Peyer's patch (tissue), 4 donors: ENCODE measurements around the gene SLC1A2. TPM values are rescaled to one million over a fixed set of nuclear protein-coding genes. Genes with fewer than 3 reads are reported as not detected.

Source experiments
- DNase-seq, 3 donors: peaks; one replicate each; pipeline ENCODE4 v3.0.0-alpha.2; 2017 to 2019
- H3K27ac ChIP-seq, 4 donors: fragments of 200-600 bp; sonication (generic); one replicate each; pipeline ENCODE4 v1.5.1; 2016 to 2019
- H3K27me3 ChIP-seq, 2 donors: fragments of 200-600 bp; sonication (generic); one replicate each; pipeline ENCODE4 v1.5.1; 2019
- H3K36me3 ChIP-seq, 3 donors: fragments of 200-600 bp; sonication (generic); one replicate each; pipeline ENCODE4 v1.5.1; 2016 to 2019
- H3K4me1 ChIP-seq, 4 donors: fragments of 200-600 bp; sonication (generic); one replicate each; pipeline ENCODE4 v1.5.1; 2016 to 2019
- H3K4me3 ChIP-seq, 4 donors: fragments of 200-600 bp; sonication (generic); 1 replicate in 3 of 4; 2 replicates in 1 of 4; pipeline ENCODE4 v1.5.1; 2016 to 2019; ENCODE audit warnings: mild to moderate bottlenecking in 1 of 4
- H3K9me3 ChIP-seq, 4 donors: fragments of 200-600 bp; sonication (generic); one replicate each; pipeline ENCODE4 v1.5.1; 2016 to 2019; ENCODE audit warnings: mild to moderate bottlenecking in 1 of 4
- POLR2A ChIP-seq, 2 donors: fragments of 450-650 bp; IDR thresholded peaks; one replicate each; pipeline ENCODE4 v1.5.1; 2017; ENCODE audit warnings: antibody characterized with exemption in 2 of 2, mild to moderate bottlenecking in 2 of 2, moderate library complexity in 2 of 2
- total RNA-seq, 4 donors: library from RNA; depleted of rRNA; stranded (reverse); fragments of >200 nt; gene quantifications; one replicate each; pipeline ENCODE4 v1.1.0, GENCODE V29; 2016
- TF ChIP-seq, protein P1 (sequence below), 6 experiments: fragments of 450-650 bp in 4 of 6; fragments of 200-600 bp in 2 of 6; sonication (generic) in 1 of 6; IDR thresholded peaks; one replicate each; pipeline ENCODE4 v1.5.1; 2017 to 2019; ENCODE audit warnings: antibody characterized with exemption in 6 of 6, mild to moderate bottlenecking in 3 of 6, moderate library complexity in 1 of 6

Gene SLC1A2
- total RNA-seq = 1 to 10 TPM in 1 of 4 donors, under 1 TPM in 1, not detected in 2; 0.38 to 1.1 TPM

DNA sequence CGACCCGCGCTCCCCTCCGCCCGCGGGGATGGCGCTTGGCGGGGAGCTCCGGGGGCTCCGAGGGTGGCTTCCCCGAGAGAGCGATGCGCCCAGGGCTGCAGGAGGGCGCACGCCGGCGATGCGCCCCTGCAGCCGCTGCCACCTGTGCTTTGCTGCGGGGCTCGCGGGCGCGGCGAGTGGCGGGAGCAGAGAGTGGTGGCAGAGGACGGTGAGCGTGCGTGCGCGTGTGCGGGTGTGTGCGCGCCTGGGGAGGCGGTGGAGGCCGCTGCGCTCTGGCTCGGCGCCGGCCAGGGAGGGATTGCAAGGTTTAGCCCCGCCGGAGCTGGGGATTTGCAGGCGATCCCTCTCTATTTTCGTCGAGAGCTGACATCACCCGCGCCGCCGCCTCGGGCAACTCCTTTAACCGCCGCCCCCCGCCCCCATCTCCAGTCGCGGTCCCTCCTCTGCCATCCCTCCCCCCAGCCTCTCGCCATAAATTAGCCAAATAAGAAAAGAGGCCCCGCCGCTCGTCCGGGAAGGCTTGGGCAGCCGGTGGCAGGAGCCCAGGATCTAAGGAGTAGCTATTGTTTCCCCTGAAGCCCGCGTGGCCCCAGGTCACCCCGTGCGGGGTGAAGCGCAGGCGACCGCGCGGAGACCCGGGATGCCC, at the start of gene SLC1A2:
TSS of gene SLC1A2 (minus strand) at position 375 of the 646 bp plus-strand sequence. CDS start 592 bp downstream, outside the sequence.
- DNase-seq = no peak
- Histone ChIP-seq H3K27ac (no peak within 1 kb of the TSS), H3K9me3 (no peaks in the 10 kb centered on the region), H3K4me1 (peaks cover 0 to 23% (median 5%) of the 10 kb centered on the region in 4 donors), H3K27me3 (peaks cover 0 to 28% of the 10 kb centered on the region in 2 donors), H3K36me3 (no peaks in the 10 kb centered on the region), H3K4me3 (peak within 1 kb of the TSS; percentile 10 to 49 (median 36))
- TF ChIP-seq, protein P1, sequence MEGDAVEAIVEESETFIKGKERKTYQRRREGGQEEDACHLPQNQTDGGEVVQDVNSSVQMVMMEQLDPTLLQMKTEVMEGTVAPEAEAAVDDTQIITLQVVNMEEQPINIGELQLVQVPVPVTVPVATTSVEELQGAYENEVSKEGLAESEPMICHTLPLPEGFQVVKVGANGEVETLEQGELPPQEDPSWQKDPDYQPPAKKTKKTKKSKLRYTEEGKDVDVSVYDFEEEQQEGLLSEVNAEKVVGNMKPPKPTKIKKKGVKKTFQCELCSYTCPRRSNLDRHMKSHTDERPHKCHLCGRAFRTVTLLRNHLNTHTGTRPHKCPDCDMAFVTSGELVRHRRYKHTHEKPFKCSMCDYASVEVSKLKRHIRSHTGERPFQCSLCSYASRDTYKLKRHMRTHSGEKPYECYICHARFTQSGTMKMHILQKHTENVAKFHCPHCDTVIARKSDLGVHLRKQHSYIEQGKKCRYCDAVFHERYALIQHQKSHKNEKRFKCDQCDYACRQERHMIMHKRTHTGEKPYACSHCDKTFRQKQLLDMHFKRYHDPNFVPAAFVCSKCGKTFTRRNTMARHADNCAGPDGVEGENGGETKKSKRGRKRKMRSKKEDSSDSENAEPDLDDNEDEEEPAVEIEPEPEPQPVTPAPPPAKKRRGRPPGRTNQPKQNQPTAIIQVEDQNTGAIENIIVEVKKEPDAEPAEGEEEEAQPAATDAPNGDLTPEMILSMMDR (IDR thresholded peaks at IDR 0.05) = no peak
- no peak for TF ChIP-seq POLR2A (IDR thresholded peaks at IDR 0.05)

- no peak overlapping the region for H3K4me3 ChIP-seq
- no peak for DNase-seq
- TF ChIP-seq, protein P1 (IDR thresholded peaks at IDR 0.05) = no peak
- no peak for TF ChIP-seq POLR2A (IDR thresholded peaks at IDR 0.05)
- H3K27me3 ChIP-seq = no peaks in the 10 kb centered on the region
- H3K36me3 ChIP-seq = no peaks in the 10 kb centered on the region
- H3K9me3 ChIP-seq = no peaks in the 10 kb centered on the region
- no peak overlapping the region for H3K27ac ChIP-seq
- no peaks in the 10 kb centered on the region for H3K4me1 ChIP-seq
Observed at GRCh38 chr11:35466058-35466457, 46.7 kb upstream of the SLC1A2 start.

DNA sequence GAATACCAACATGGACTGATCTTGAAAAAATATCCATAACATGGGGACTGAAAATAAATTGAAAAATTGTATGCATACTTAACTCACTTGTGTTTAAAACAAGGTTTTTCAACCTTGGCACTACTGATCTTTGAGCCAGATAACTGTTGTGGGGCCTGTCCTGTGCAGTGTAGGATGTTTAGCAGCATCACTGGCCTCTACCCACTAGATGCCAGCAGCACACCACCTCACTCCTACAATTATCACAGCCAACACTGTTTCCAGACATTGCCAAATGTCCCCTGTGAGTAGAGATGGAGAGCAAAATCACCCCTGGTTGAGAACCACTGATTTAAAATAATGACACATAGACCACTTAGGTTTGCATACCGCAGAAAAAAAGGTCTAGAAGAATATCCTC, 45.0 kb upstream of the SLC1A2 start:
- H3K4me3 ChIP-seq = no peak overlapping the region
- H3K4me1 ChIP-seq = no peaks in the 10 kb centered on the region
- H3K9me3 ChIP-seq = no peaks in the 10 kb centered on the region
- no peaks in the 10 kb centered on the region for H3K36me3 ChIP-seq
- H3K27me3 ChIP-seq = no peaks in the 10 kb centered on the region
- DNase-seq = no peak
- TF ChIP-seq POLR2A (IDR thresholded peaks at IDR 0.05) = no peak
- TF ChIP-seq, protein P1 (IDR thresholded peaks at IDR 0.05) = peak in 2 of 6 experiments; percentile 29 to 44
- H3K27ac ChIP-seq = no peak overlapping the region

- Histone ChIP-seq H3K4me3 (no peak overlapping the region), H3K9me3 (no peaks in the 10 kb centered on the region), H3K27me3 (no peaks in the 10 kb centered on the region), H3K36me3 (no peaks in the 10 kb centered on the region), H3K27ac (no peak overlapping the region), H3K4me1 (no peaks in the 10 kb centered on the region)
- DNase-seq = no peak
- TF ChIP-seq POLR2A (IDR thresholded peaks at IDR 0.05) = no peak
- TF ChIP-seq, protein P1 (IDR thresholded peaks at IDR 0.05) = no peak
Observed at GRCh38 chr11:35463331-35463751, 44.0 kb upstream of the SLC1A2 start.

DNA sequence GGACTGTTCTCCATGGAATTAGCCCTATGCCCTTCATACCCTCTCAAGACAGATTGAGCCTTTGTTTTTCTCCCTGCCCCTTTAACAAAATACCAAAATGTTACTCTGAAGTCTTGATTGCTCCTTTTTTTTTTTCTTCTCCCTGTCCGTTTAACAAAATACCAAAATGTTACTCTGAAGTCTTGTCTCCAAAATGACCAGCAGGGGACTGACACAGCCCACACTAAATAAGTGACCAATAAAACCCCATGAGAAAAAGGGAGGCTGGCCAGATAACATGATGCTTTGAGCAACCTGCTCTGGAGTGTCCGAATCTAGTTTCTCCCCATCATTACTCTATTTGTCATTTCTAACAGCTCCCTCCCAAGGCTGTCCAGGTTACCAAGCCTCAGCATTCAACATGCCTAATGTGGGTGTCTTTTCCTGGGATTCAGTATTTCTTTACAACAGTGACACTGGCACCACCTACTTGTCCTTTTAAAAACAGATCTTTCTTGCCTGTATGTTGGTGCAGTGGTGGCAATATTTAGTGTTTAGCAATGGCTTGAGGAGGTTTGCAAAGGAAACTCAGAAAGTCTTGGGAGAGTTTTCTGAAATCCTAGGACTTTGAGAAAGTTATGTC, 42.7 kb upstream of the SLC1A2 start:
- H3K36me3 ChIP-seq = no peaks in the 10 kb centered on the region
- no peaks in the 10 kb centered on the region for H3K4me1 ChIP-seq
- TF ChIP-seq, protein P1 (IDR thresholded peaks at IDR 0.05) = no peak
- TF ChIP-seq POLR2A (IDR thresholded peaks at IDR 0.05) = no peak
- H3K27me3 ChIP-seq = no peaks in the 10 kb centered on the region
- H3K4me3 ChIP-seq = no peak overlapping the region
- no peaks in the 10 kb centered on the region for H3K9me3 ChIP-seq
- H3K27ac ChIP-seq = no peak overlapping the region
- no peak for DNase-seq
